Endothelial cell of umbilical vein (primary cell): ENCODE results near the gene C11orf24. TPM values are rescaled to one million over a fixed set of nuclear protein-coding genes. Genes with fewer than 3 reads are reported as not detected.

Experiments
- BruUV-seq: library from RNA; stranded (reverse); fragments of 400-500 nt; replicated peaks from 2 replicates; lab custom pipeline; 2021; lab: Mats Ljungman, UMichigan
- CTCF ChIA-PET: fragments of 300-600, 350-600 bp; sonication (Branson Sonifier 250); formaldehyde crosslinking; loops from one replicate; lab custom pipeline; 2021; ENCODE audit warnings: antibody characterized with exemption, inconsistent platforms; lab: Charles Lee
- POLR2A ChIA-PET: fragments of 300-600, 350-600 bp; sonication (Branson Sonifier 250); formaldehyde crosslinking; loops from one replicate; lab custom pipeline; 2021; ENCODE audit warnings: antibody characterized with exemption, inconsistent platforms; lab: Charles Lee
- DNase-seq: peaks from one replicate; pipeline ENCODE4 v3.0.0-alpha.2; 2011; ENCODE audit warnings: low read depth, low spot score
- FAIRE-seq: peaks from 2 replicates; lab custom pipeline; 2011; peaks lifted over from hg19 to GRCh38; lab: Jason Lieb, UNC
- H2AFZ ChIP-seq: 2 replicates; pipeline ENCODE4 v1.6.0; 2012; ENCODE audit warnings: low read depth, low read length, control low read depth, inconsistent platforms
- H3K27ac ChIP-seq: 2 replicates; pipeline ENCODE4 v1.5.1; 2011; ENCODE audit warnings: low read depth, mild to moderate bottlenecking, control low read depth, low read length, moderate library complexity; ENCODE audit not compliant: insufficient read depth
- H3K27me3 ChIP-seq, 2 experiments: 2 replicates each; pipeline versions ENCODE4 v1.6.0 to v1.6.1; 2011; ENCODE audit warnings: low read length in 2 of 2, mixed read lengths in 1 of 2; ENCODE audit not compliant: control insufficient read depth in 2 of 2, insufficient read depth in 2 of 2
- H3K36me3 ChIP-seq, 2 experiments: 2 replicates in 1 of 2; 3 replicates in 1 of 2; pipeline ENCODE4 v1.5.1; 2011; ENCODE audit warnings: low read length in 2 of 2, mild to moderate bottlenecking in 1 of 2, moderate library complexity in 1 of 2; ENCODE audit not compliant: control insufficient read depth in 2 of 2, insufficient read depth in 2 of 2; ENCODE audit errors: extremely low read depth in 1 of 2
- H3K4me1 ChIP-seq: 3 replicates; pipeline ENCODE4 v1.5.1; 2011; ENCODE audit warnings: mild to moderate bottlenecking, low read length; ENCODE audit not compliant: control insufficient read depth, insufficient read depth; ENCODE audit errors: extremely low read depth
- H3K4me2 ChIP-seq: 2 replicates; pipeline ENCODE4 v1.6.1; 2011; ENCODE audit warnings: low read length, control low read depth, mixed read lengths; ENCODE audit not compliant: insufficient read depth
- H3K4me3 ChIP-seq, 3 experiments: fragments of 200-600 bp in 1 of 3; sonication (generic), shearing (Covaris generic) in 1 of 3; replicated peaks in 1 of 3; 2 replicates each; pipeline ENCODE4 v1.5.1; 2011 to 2016; ENCODE audit warnings: control low read depth in 3 of 3, low read length in 3 of 3, mild to moderate bottlenecking in 2 of 3, inconsistent platforms in 1 of 3, low read depth in 1 of 3, moderate library complexity in 1 of 3; ENCODE audit not compliant: insufficient read depth in 1 of 3
- H3K79me2 ChIP-seq: 2 replicates; pipeline ENCODE4 v1.6.0; 2012; ENCODE audit warnings: low read length, inconsistent platforms; ENCODE audit not compliant: control insufficient read depth, insufficient read depth
- H3K9ac ChIP-seq: replicated peaks from 2 replicates; pipeline ENCODE3; 2011; ENCODE audit warnings: low read length, control low read depth; ENCODE audit not compliant: insufficient read depth; ENCODE audit errors: extremely low read depth
- H3K9me1 ChIP-seq: replicated peaks from 3 replicates; pipeline ENCODE4 v1.6.0; 2011; ENCODE audit warnings: mild to moderate bottlenecking, low read length; ENCODE audit not compliant: control insufficient read depth, insufficient read depth; ENCODE audit errors: extremely low read depth
- H3K9me3 ChIP-seq: replicated peaks from 2 replicates; pipeline ENCODE4 v1.5.1; 2012; ENCODE audit warnings: low read length, inconsistent platforms; ENCODE audit not compliant: control insufficient read depth, insufficient read depth
- H4K20me1 ChIP-seq: replicated peaks from 2 replicates; pipeline ENCODE3; 2011; ENCODE audit warnings: mild to moderate bottlenecking, low read length; ENCODE audit not compliant: control insufficient read depth, insufficient read depth; ENCODE audit errors: extremely low read depth
- EZH2 ChIP-seq: IDR thresholded peaks from 2 replicates; pipeline ENCODE4 v1.6.1; 2012; ENCODE audit warnings: borderline replicate concordance, low read depth, mild to moderate bottlenecking, moderate library complexity, low read length, inconsistent platforms; ENCODE audit not compliant: severe bottlenecking
- FOS ChIP-seq: IDR thresholded peaks from 2 replicates; pipeline ENCODE4 v1.6.1; 2011; ENCODE audit warnings: mild to moderate bottlenecking, low read length, moderate library complexity, borderline replicate concordance; ENCODE audit not compliant: insufficient read depth
- GATA2 ChIP-seq: IDR thresholded peaks from 2 replicates; pipeline ENCODE4 v1.7.0; 2011; ENCODE audit warnings: low read depth, mild to moderate bottlenecking, moderate library complexity, mixed read lengths, low read length; ENCODE audit not compliant: insufficient read length, insufficient read depth
- JUN ChIP-seq: IDR thresholded peaks from 2 replicates; pipeline ENCODE4 v1.6.1; 2011; ENCODE audit warnings: borderline replicate concordance, low read depth; ENCODE audit not compliant: insufficient read length, insufficient read depth
- MYC ChIP-seq: IDR thresholded peaks from one replicate; pipeline ENCODE4 v1.6.1; 2011; ENCODE audit warnings: mild to moderate bottlenecking, low read depth, low read length
- POLR2A ChIP-seq: IDR thresholded peaks from 2 replicates; pipeline ENCODE4 v1.6.1; 2012; ENCODE audit warnings: low read depth, mild to moderate bottlenecking, control low read depth, low read length
- POLR2AphosphoS5 ChIP-seq: IDR thresholded peaks from 2 replicates; pipeline ENCODE4 v1.6.1; 2012; ENCODE audit warnings: low read depth, mild to moderate bottlenecking, control low read depth, low read length, moderate library complexity; ENCODE audit not compliant: insufficient read depth
- dilution Hi-C: fragments of 300-500 bp; cut with MboI; formaldehyde crosslinking; loops from one replicate; pipeline ENCODE4 v1.15.0; 2019; ENCODE audit warnings: low sequenced_read_pairs; ENCODE audit not compliant: extremely low pct_ligation_motif_present
- intact Hi-C: fragments of 100-400 bp; cut with micrococcal nuclease; formaldehyde crosslinking; loops from one replicate; pipeline ENCODE4 v1.10.0; 2022
- polyA plus RNA-seq, 4 experiments: library from polyadenylated mRNA; depleted of rRNA in 3 of 4; stranded (reverse) in 3 of 4; unstranded in 1 of 4; fragments of >200 nt; gene quantifications; 2 replicates each; pipeline versions ENCODE4 v1.2.1 to v1.2.3, GENCODE V29; 2011 to 2012; ENCODE audit warnings: missing spikeins in 1 of 4
- total RNA-seq: library from RNA; stranded (reverse); gene quantifications from 2 replicates; pipeline ENCODE4 v1.2.3, GENCODE V29; 2021
- TF ChIP-seq, protein P1 (sequence below): IDR thresholded peaks from 2 replicates; pipeline ENCODE4 v1.6.1; 2011; ENCODE audit not compliant: insufficient read depth, insufficient read length
- TF ChIP-seq, protein P2 (sequence below), 2 donors: IDR thresholded peaks; 1 replicate in 1 of 2; 2 replicates in 1 of 2; pipeline ENCODE4 v1.5.1; 2011; ENCODE audit warnings: low read length in 2 of 2, mild to moderate bottlenecking in 2 of 2, moderate library complexity in 2 of 2, control low read depth in 1 of 2, inconsistent platforms in 1 of 2, low read depth in 1 of 2; ENCODE audit not compliant: insufficient read depth in 1 of 2; ENCODE audit errors: extremely low read depth in 1 of 2

Gene C11orf24
- total and polyA plus RNA-seq, 2 donors (not counting 3 experiments of a cell fraction or from before 2014, with no cell fraction given), result 26.4 to 34.1 TPM

- ChIA-PET CTCF (interaction anchor here (2.9 kb wide), 1 partner anchor 7 kb away, joined by 11 read pairs; no protein-coding TSS in a partner anchor), POLR2A (no interaction called here)
- dilution Hi-C loops, result no loop called here
These were observed 6.8 kb downstream of the C11orf24 start for GRCh38 chr11:68264741-68265540.

DNA sequence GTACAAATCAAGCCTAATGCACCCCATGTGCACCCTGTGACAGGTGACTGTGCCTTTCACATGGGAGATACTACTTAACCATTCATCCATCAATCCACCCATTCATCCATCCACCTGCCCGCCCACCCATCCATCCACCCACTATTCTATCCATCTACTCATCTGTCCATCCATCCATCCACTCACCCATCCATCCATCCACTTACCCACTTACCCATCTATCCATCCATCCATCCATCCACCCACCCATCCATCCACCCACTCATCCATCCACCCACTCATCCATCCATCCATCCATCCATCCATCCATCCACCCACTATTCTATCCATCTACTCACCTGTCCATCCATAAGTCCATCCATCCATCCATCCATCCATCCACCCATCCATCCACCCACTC lies 7.5 kb downstream of the C11orf24 start:
- Histone ChIP-seq H3K4me3 (no peak overlapping the region), H3K27ac (no peak overlapping the region), H4K20me1 (no peaks in the 10 kb centered on the region), H3K27me3 (no peaks in the 10 kb centered on the region), H3K9me1 (no peaks in the 10 kb centered on the region), H3K4me2 (no peak overlapping the region), H3K9me3 (no peaks in the 10 kb centered on the region), H2AFZ (no peak overlapping the region), H3K4me1 (no peaks in the 10 kb centered on the region), H3K36me3 (peaks cover 0 to 20% of the 10 kb centered on the region in 2 experiments), H3K79me2 (no peaks in the 10 kb centered on the region), H3K9ac (no peak overlapping the region)
- no peak for TF ChIP-seq EZH2
- TF ChIP-seq POLR2AphosphoS5, result no peak
- TF ChIP-seq, protein P1, sequence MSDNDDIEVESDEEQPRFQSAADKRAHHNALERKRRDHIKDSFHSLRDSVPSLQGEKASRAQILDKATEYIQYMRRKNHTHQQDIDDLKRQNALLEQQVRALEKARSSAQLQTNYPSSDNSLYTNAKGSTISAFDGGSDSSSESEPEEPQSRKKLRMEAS, result no peak
- TF ChIP-seq, protein P2, sequence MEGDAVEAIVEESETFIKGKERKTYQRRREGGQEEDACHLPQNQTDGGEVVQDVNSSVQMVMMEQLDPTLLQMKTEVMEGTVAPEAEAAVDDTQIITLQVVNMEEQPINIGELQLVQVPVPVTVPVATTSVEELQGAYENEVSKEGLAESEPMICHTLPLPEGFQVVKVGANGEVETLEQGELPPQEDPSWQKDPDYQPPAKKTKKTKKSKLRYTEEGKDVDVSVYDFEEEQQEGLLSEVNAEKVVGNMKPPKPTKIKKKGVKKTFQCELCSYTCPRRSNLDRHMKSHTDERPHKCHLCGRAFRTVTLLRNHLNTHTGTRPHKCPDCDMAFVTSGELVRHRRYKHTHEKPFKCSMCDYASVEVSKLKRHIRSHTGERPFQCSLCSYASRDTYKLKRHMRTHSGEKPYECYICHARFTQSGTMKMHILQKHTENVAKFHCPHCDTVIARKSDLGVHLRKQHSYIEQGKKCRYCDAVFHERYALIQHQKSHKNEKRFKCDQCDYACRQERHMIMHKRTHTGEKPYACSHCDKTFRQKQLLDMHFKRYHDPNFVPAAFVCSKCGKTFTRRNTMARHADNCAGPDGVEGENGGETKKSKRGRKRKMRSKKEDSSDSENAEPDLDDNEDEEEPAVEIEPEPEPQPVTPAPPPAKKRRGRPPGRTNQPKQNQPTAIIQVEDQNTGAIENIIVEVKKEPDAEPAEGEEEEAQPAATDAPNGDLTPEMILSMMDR (IDR thresholded peaks at IDR 0.05; ENCODE audit: extremely low read depth in 1 of 2, insufficient read depth in 1 of 2, low read depth in 1 of 2, low read length in 2 of 2), result no peak
- no peak for TF ChIP-seq POLR2A
- no peak for TF ChIP-seq MYC
- no peak for TF ChIP-seq GATA2
- no peak for TF ChIP-seq FOS
- TF ChIP-seq JUN, result no peak
- dilution Hi-C loops (no loop called here), intact Hi-C loops (no loop called here)
- no TSS peak for BruUV-seq
- POLR2A ChIA-PET, result no interaction called here
- CTCF ChIA-PET, result no interaction called here
- no peak for FAIRE-seq
- DNase-seq, result no peak

More at GRCh38 chr11:68264741-68265540, 6.8 kb downstream of the C11orf24 start:
- DNase-seq (no peak), FAIRE-seq (peak; percentile 35)
- Histone ChIP-seq H3K36me3 (peaks cover 0 to 20% of the 10 kb centered on the region in 2 experiments), H3K9me1 (no peaks in the 10 kb centered on the region), H3K9me3 (no peaks in the 10 kb centered on the region), H3K9ac (no peak overlapping the region), H2AFZ (no peak overlapping the region), H3K27me3 (no peaks in the 10 kb centered on the region), H3K27ac (no peak overlapping the region), H4K20me1 (no peaks in the 10 kb centered on the region), H3K4me1 (no peaks in the 10 kb centered on the region), H3K4me2 (no peak overlapping the region), H3K4me3 (no peak overlapping the region), H3K79me2 (no peaks in the 10 kb centered on the region)
- intact Hi-C loops, result no loop called here
- no TSS peak for BruUV-seq
- TF ChIP-seq EZH2, result no peak
- no peak for TF ChIP-seq FOS
- no peak for TF ChIP-seq MYC
- TF ChIP-seq POLR2AphosphoS5, result no peak
